GM18498 (cell line): ENCODE results near the gene SPECC1.
"Not testable (repeated sequence)": the region's sequence is repeated elsewhere in the genome, so short reads cannot be mapped to it uniquely, and the experiment has no call there.

Source experiments
- ATAC-seq: cut with Tn5 transposase; IDR thresholded peaks from one replicate; pipeline ENCODE4 v1.9.1; 2021; ENCODE audit warnings: mild to moderate bottlenecking, moderate library complexity; ENCODE audit not compliant: unreplicated experiment

Gene SPECC1

GRCh38 chr17:20226814-20227482 is 217.8 kb downstream of the SPECC1 start:
- peak; percentile 67 for ATAC-seq

GRCh38 chr17:20227720-20228370 is 218.7 kb downstream of the SPECC1 start:
- not testable (repeated sequence) for ATAC-seq

GRCh38 chr17:20228410-20228809 is 219.3 kb downstream of the SPECC1 start:
- no peak for ATAC-seq

DNA sequence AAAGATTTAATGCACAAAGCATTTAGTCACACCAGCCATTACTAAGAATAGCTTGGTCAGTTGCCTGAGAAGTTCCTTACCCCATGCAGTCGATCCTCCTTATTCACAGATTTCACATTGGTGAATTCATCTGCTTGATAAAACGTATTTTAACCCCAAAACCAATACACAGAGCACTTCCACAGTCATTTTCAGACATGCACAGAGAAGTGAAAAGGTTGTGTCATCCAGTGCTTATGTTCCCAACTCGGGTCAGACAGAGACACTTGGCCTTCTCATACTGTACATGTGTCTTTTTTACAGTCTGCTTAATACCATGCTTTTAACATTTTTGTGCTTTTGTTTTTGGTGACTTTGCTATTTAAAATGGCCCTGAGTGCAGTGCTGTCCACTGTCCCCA is 219.7 kb downstream of the SPECC1 start:
- ATAC-seq: no peak

- no peak for ATAC-seq
These were observed 221.8 kb downstream of the SPECC1 start for GRCh38 chr17:20230924-20231323.

GRCh38 chr17:20232611-20233010 is 223.5 kb downstream of the SPECC1 start:
- ATAC-seq: no peak

DNA sequence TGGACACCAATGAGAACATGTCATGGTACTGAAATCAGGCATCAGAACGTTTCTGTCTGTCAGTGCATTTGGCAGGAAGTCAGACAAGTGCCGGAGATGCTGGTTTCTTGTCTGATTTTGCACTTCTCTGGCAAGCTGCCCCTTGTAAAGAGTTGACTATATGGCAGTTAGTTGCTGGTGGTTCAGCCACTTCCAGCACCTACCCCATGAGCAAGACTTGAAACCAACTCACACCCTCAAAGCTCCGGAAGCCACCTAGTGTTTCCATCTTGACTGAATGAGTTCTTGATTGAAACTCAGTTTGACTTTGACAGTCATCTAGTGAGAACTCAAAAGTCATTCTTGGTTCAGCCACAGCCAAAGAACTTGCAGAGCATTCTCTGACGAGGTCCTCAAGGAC is 225.1 kb downstream of the SPECC1 start:
- no peak for ATAC-seq

GRCh38 chr17:20235747-20236146 is 226.6 kb downstream of the SPECC1 start:
- ATAC-seq: no peak

DNA sequence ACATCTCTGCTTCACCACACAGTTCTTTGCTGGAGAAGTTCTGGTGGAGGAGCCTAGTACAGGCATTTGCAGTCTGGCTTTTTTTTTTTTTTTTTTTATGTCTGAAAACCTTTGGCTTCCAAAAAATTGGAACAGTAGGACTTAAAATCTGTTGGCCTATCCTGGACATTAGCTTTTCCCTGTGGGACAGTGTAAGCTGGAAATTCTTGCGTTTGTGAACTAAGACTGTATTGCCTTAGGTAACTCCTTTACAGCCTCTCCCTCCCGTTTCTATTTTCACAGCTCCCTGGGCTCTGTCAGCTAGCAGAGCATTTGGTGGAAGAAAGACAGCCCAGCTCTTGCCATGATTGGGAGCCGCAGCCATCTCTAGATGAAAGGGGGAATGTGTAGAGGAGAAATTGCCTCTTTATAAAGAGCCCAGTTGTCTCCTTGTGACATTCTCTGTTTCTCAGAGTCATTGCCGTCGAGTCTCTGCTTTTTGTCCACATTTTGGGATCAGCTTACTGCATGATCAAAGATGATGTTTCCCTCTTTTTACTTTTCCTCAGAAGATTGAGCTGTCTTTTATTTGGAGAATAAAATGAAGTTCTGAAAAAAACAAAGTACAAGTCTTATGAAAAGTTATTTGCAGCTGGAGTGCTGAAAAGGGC is 227.5 kb downstream of the SPECC1 start:
- no peak for ATAC-seq

DNA sequence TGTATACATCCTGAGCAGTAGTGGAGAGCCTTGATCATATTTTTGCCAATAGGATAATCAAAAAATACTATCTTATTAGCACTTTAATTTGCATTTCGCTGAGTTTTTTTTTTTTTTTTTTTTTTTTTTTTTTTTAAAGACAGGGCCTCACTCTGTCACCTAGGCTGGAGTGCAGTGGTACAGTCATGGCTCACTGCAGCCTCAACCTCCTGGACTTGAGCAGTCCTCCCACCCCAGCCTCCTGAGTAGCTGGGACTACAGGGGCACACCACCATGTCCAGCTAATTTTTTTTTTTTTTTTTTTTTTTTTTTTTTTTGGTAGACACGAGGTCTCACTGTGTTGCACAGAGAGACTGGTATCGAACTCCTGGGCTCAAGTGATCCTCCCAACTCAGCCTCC is 230.6 kb downstream of the SPECC1 start:
- not testable (repeated sequence) for ATAC-seq

GRCh38 chr17:20241855-20242254 is 232.7 kb downstream of the SPECC1 start:
- no peak for ATAC-seq

DNA sequence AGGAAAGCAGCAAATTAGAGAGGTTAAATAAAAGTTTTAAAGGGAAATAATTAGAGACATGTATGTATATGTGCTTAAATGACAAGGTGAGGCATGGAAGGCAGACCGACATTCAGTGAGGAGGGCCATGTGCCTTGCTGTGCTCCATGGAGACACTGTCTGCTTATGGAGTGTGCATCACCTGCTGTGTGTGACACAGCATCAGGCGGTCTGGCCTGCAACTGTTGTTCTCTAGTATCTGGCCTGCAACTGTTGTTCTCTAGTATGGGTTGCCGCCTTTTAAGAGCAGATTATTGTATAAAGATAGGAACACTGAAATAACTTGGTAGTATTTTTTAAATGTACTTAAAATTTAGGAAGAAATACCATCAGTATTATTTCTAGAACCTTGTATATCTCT is 233.1 kb downstream of the SPECC1 start:
- ATAC-seq: no peak

- no peak for ATAC-seq
These were observed 234.4 kb downstream of the SPECC1 start for GRCh38 chr17:20243524-20243923.

DNA sequence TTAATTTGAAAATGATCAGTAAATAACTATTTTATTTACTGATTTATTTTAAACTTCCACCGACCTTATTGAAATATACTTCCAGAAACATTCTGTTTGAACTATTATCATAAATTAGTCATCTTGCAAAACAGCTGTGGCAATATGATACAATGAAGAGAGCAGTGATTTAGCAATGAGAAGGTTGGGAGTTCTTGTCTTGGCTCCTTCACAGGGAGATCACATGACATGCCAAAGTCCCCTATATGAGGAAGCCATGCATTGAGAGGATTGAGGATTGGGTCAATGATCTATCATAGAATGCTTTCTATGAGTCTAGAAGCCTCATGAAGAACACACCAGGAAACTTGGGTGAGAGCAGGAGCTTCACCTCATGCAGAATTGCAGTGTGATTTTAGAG is 235.5 kb downstream of the SPECC1 start:
- no peak for ATAC-seq

- no peak for ATAC-seq
These were observed 237.5 kb downstream of the SPECC1 start for GRCh38 chr17:20246692-20247091.

DNA sequence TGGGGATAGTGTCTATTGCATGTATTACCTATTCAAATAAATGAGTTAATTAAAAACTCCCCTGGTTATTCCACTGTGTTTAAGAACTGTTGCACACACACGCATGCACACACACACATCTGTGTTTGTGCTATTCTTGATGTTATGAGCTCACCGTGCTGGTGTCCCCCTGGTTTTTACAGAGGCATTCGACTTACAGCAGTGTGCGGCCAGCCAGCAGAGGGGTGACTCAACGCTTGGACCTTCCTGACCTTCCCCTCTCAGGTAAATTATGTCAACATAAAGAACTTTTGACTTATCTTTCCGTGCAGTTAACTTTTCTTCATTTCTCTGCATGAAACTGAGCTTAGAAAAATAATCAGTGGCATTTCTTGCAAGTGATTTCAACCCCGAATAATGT is 244.2 kb downstream of the SPECC1 start:
- ATAC-seq: no peak

DNA sequence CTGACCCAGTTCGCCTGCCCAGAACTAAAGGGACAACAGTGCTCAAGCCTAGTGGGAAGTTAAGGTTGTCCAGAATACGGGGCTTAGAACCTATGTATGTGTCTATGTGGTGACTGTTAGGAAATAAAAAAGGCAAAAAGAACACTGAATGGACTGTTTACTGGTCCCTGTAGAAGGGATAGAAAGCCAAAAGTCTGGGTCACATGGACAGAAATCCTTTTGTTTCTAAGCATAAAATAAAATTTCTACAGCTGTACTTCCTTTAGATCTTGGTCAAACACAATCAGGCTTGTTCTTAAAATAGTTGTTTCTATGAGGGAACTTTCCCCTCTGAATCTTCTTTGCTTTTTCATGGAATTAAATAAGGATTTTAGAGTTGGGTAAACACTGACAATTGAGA is 245.4 kb downstream of the SPECC1 start:
- no peak for ATAC-seq

DNA sequence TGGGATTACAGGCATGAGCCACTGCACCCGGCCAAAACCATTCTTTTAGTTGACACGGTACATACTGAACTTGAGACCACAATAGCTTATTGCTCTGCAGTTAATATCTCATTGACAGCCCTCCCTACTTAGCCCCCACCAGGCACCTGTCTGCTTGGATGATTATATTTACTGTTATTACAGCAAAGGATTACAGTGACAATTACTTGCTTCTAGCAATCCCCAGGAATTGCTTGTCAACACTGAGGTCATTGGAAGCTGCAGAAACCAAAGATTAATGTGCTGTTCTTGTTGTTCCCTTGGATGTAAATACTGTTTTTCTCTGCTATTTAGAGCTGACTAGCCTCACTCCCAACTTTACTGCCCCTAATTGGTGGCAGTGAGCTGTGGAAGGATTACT is 247.0 kb downstream of the SPECC1 start:
- ATAC-seq: no peak

DNA sequence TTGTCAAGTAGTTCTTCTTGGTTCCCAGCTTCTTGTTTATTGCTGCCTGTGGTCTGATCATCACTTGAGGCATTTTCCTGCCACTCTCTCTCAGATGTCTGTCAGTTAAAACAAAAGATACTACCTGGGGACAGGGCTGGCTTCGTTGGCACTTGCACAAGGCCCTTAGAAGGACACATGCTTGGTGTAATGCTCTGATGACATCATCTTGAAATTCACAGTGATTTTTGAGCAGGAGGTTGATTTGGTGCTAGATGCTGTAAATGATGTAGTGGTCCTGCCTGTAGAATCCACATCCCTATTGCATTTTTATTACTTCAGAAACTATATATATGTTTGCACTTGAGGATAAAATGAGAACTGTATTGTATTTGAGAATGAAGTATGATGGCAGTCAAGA is 247.8 kb downstream of the SPECC1 start:
- ATAC-seq: no peak

GRCh38 chr17:20257798-20258197 is 248.6 kb downstream of the SPECC1 start:
- no peak for ATAC-seq

DNA sequence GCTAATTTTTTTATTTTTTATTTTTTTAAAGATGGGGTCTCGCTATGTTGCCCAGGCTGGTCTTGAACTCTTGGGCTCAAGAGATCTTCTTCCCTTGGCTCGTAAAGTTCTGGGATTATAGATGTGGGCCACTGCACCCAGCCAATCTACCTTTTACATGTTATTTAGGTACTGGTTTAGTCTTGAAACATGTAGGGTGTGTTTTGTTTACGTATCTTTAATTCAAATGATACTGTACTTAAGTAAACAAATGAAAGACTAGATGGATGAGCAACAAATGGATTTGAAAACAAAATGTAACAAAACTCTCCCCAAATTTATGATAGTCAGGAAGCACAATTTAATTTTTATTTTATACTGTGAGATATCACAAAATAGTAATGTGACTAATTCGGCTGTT is 250.5 kb downstream of the SPECC1 start:
- ATAC-seq: no peak

DNA sequence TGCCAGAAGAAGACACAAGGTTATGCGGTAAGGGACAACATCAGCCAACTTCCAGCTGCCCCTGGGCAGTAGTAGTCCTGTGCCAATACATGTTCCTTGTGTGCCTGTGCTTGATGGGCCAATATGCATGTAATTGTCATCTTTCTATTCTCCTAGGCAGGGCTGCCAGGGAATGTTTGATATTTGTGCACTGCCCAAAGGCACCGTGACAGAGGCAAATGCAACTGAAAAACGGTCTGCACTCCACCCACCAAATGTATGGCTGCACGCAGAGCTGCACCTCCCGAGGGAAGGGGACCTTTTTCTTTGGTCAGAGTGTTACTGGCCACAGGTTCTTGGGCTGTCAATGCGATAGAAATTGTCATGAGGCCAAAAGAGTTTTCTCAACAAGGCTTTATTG is 251.1 kb downstream of the SPECC1 start:
- ATAC-seq: no peak
